SJCRH30 (cell line): ENCODE results near the gene PRKAR1A. TPM values are rescaled to one million over a fixed set of nuclear protein-coding genes. Genes with fewer than 3 reads are reported as not detected.

Source experiments
- DNase-seq, 2 experiments: peaks; one replicate each; pipeline ENCODE4 v3.0.0-alpha.2; 2015 to 2020
- H3K27ac ChIP-seq: fragments of 250-450 bp; sonication (Bioruptor Pico); 2 replicates; pipeline ENCODE4 v1.5.1; 2020; ENCODE audit warnings: mild to moderate bottlenecking, moderate library complexity
- H3K27me3 ChIP-seq: fragments of 250-450 bp; sonication (Bioruptor Pico); 2 replicates; pipeline ENCODE4 v1.5.1; 2020; ENCODE audit warnings: mild to moderate bottlenecking, moderate library complexity
- H3K36me3 ChIP-seq: fragments of 250-450 bp; sonication (Bioruptor Pico); 2 replicates; pipeline ENCODE4 v1.5.1; 2020; ENCODE audit warnings: mild to moderate bottlenecking, moderate library complexity
- H3K4me1 ChIP-seq: fragments of 250-450 bp; sonication (Bioruptor Pico); 2 replicates; pipeline ENCODE4 v1.5.1; 2020; ENCODE audit warnings: mild to moderate bottlenecking, moderate library complexity
- H3K4me3 ChIP-seq: fragments of 250-450 bp; sonication (Bioruptor Pico); 2 replicates; pipeline ENCODE4 v1.5.1; 2020; ENCODE audit warnings: mild to moderate bottlenecking, moderate library complexity
- H3K9me3 ChIP-seq: fragments of 250-450 bp; sonication (Bioruptor Pico); replicated peaks from 2 replicates; pipeline ENCODE4 v1.5.1; 2020; ENCODE audit warnings: mild to moderate bottlenecking, moderate library complexity
- total RNA-seq: library from RNA; depleted of rRNA; stranded (reverse); fragments of >200 nt; shearing (Covaris generic); gene quantifications from 2 replicates; pipeline ENCODE4 v1.2.3, GENCODE V29; 2014

Gene PRKAR1A
- total RNA-seq, 1 experiment from 2014 or later = 454 TPM

DNA sequence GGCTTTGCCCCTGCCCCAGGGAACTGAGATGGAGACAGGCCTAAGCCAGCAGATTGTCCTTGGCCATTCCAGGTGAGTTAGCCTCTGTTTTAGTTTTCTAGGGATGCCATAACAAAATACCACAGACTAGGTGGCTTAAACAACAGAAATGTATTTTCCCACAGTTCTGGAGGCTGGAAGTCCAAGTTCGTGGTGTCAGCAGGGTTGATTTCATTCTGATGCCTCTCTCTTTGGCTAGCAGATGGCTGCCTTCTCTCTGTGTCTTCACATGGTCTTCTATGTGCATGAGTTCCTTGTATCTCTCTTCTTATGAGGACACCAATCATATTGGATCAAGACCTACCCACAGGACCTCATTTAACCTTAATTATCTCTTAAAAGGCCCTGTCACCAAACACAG lies 76.1 kb downstream of the PRKAR1A start:
- no peaks in the 10 kb centered on the region for H3K36me3 ChIP-seq
- no peaks in the 10 kb centered on the region for H3K9me3 ChIP-seq
- H3K27ac ChIP-seq = no peak overlapping the region
- DNase-seq = no peak
- H3K27me3 ChIP-seq = no peaks in the 10 kb centered on the region
- H3K4me1 ChIP-seq = peaks cover 12% of the 10 kb centered on the region
- H3K4me3 ChIP-seq = no peak overlapping the region

GRCh38 chr17:68589086-68589485 lies 76.9 kb downstream of the PRKAR1A start:
- Histone ChIP-seq H3K9me3 (no peaks in the 10 kb centered on the region), H3K27ac (no peak overlapping the region), H3K27me3 (no peaks in the 10 kb centered on the region), H3K4me1 (peaks cover 17% of the 10 kb centered on the region), H3K4me3 (no peak overlapping the region), H3K36me3 (no peaks in the 10 kb centered on the region)
- no peak for DNase-seq

DNA sequence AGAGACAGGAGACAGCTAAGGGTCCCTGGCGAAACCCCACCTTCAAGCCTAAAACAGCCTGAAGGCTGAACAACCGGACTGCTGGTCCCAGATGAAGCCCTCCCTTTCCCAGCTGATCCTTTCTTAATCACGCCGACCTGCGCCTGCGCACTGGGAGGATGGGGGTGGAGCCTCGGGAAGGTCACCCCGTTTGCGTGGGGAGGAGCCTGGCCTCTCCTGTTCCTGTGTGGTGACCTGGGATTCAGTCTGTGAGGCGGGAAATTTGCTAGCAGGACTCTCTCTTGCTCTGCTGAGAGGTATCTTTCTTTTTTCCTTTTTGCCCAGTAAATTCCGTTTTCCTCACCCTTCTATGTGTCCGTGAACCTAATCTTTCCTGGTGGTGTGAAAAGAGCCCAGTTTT lies 79.4 kb downstream of the PRKAR1A start:
- H3K4me1 ChIP-seq = peaks cover 29% of the 10 kb centered on the region
- no peak for DNase-seq
- H3K9me3 ChIP-seq = no peaks in the 10 kb centered on the region
- H3K27ac ChIP-seq = no peak overlapping the region
- H3K4me3 ChIP-seq = no peak overlapping the region
- no peaks in the 10 kb centered on the region for H3K36me3 ChIP-seq
- no peaks in the 10 kb centered on the region for H3K27me3 ChIP-seq

DNA sequence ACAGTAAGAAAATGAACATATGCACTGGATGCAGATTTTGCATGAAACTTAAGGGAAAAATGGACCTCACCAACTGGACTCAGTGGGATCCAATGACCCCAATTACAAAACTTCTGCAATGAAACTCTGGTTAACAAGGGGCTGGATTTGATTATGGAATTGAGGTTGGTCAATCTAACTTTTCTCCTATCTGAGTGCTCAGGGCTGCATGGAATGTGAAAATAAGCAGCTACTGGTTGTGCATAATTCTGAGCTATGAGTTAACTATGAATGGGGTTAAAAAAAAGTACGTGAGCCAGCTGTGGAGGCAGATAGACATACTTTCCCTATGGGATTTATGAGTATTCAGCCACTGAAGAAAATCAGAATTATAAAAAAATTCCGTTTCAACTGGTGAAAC lies 79.8 kb downstream of the PRKAR1A start:
- no peaks in the 10 kb centered on the region for H3K9me3 ChIP-seq
- H3K36me3 ChIP-seq = no peaks in the 10 kb centered on the region
- no peak overlapping the region for H3K4me3 ChIP-seq
- H3K27ac ChIP-seq = no peak overlapping the region
- DNase-seq = no peak
- no peaks in the 10 kb centered on the region for H3K27me3 ChIP-seq
- H3K4me1 ChIP-seq = peaks cover 29% of the 10 kb centered on the region

DNA sequence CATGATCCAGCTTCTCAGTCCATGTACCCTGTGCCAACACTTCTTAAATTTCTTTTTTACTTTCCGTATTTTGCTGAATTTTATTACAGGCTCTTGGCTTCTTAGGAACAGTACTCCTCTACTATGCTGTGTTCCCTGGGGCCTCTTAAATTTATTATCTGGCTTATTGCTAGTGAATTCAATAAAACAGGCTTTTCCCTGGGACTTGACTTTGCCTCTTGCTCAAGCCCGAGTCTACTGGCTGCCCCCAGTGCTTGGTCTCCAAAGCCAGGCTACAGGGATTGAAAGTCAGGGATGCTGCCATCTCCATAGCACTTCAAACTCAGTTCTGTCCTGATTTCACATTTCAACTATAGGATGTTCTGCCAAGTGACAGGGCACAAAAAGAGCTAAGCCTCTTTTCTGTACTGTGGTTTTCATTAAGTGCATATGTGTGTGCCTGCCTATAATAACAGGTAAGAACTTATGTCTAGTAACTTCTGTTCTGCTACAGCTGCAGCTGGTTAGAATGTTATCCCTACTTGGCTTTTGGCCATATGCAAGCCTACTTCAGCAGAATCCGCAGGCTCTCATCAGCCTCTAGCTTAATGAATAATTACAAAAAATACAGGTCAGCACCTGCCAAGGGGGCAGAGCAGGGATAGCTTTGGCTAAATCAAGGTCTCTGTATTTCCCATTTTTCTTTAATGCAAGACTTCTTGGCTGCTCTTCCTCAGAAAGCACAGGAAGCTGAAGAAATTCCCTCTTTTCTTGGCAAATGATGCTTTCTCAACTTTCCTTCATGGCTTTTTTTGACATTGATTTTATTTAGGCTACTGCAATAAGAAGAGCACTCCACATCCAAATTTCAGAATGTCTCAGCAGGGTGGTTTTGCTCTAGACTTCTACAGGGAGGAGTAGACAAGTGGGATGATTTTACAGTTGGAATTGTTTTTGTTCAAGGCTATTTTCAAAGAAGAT lies 80.7 kb downstream of the PRKAR1A start:
- Histone ChIP-seq H3K4me3 (no peak overlapping the region), H3K4me1 (peaks cover 29% of the 10 kb centered on the region), H3K27ac (no peak overlapping the region), H3K27me3 (no peaks in the 10 kb centered on the region), H3K9me3 (no peaks in the 10 kb centered on the region), H3K36me3 (no peaks in the 10 kb centered on the region)
- peak; percentile 44 to 76 for DNase-seq

DNA sequence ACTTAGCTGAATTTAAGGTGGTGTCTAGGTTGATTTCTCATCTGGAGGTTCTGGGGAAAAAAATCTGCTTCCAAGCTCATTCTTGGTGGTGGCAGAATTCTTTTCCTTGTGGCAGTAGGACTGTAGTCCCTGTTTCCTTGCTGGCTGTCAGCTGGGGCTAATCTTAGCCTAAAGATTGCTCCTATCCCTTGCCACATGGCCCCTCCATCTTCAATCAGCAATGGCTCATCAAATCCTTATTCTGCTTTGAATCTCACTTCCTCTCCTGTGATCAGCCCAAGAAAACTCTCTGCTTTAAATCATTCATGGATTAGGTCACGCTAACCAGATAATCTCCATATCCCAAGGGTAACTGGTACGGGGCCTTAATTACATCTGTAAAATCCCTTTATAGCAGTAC lies 82.3 kb downstream of the PRKAR1A start:
- peaks cover 29% of the 10 kb centered on the region for H3K4me1 ChIP-seq
- no peaks in the 10 kb centered on the region for H3K9me3 ChIP-seq
- H3K4me3 ChIP-seq = no peak overlapping the region
- H3K36me3 ChIP-seq = no peaks in the 10 kb centered on the region
- no peaks in the 10 kb centered on the region for H3K27me3 ChIP-seq
- no peak overlapping the region for H3K27ac ChIP-seq
- no peak for DNase-seq

GRCh38 chr17:68595496-68595895 lies 83.3 kb downstream of the PRKAR1A start:
- Histone ChIP-seq H3K36me3 (no peaks in the 10 kb centered on the region), H3K9me3 (no peaks in the 10 kb centered on the region), H3K27me3 (no peaks in the 10 kb centered on the region), H3K27ac (no peak overlapping the region), H3K4me1 (peaks cover 29% of the 10 kb centered on the region), H3K4me3 (no peak overlapping the region)
- DNase-seq = no peak

GRCh38 chr17:68595986-68596385 lies 83.8 kb downstream of the PRKAR1A start:
- H3K27me3 ChIP-seq = no peaks in the 10 kb centered on the region
- H3K9me3 ChIP-seq = no peaks in the 10 kb centered on the region
- no peak for DNase-seq
- no peaks in the 10 kb centered on the region for H3K36me3 ChIP-seq
- H3K27ac ChIP-seq = no peak overlapping the region
- H3K4me3 ChIP-seq = no peak overlapping the region
- peaks cover 29% of the 10 kb centered on the region for H3K4me1 ChIP-seq

DNA sequence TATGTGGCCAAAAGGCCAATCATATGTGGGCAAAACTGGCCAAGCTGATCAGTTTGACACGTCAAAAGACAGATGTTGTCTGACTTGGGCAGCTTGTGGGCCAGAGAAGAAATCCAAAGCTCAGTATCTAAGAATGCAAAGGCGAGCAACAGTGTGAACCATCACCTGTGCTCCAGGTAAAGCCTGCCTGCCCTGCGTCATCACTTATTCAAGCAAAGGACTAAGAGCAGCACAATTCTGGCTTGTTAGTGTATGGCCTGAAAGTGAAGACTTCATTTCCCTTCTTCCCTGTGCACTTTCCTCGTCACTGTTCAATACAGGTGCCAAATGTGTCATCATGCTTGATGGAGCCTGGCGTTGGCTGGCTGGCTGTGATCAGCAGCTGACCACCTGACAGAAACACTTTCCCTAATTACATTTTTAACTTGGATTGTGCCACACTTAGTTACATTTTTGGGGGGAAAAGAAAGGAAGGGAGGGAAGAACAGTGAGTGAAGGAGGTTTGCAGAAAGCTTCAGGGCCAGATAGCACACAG lies 84.2 kb downstream of the PRKAR1A start:
- DNase-seq = no peak

DNA sequence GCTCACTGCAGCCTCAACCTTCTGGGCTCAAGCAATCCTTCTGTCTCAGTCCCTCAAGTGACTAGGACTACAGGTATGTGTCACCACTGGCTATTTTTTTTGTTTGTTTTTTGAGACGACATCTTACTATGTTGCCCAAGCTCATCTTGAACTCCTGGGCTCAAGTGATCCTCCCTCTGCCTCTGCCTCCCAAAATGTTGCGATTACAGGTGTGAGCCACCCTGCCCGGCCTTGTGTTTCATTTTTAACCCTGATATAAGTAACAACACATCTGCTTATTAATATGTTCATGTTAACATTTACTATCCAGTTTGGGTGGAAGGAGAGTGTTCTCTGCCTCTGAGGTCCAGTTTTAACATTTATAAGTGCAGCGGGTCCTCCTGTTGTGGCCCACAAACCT lies 85.8 kb downstream of the PRKAR1A start:
- no peak for DNase-seq
- Histone ChIP-seq H3K4me1 (peaks cover 20% of the 10 kb centered on the region), H3K36me3 (no peaks in the 10 kb centered on the region), H3K27me3 (no peaks in the 10 kb centered on the region), H3K9me3 (no peaks in the 10 kb centered on the region), H3K27ac (no peak overlapping the region), H3K4me3 (no peak overlapping the region)

More for the DNA sequence above, 84.2 kb downstream of the PRKAR1A start:
- H3K27ac ChIP-seq = no peak overlapping the region
- H3K36me3 ChIP-seq = no peaks in the 10 kb centered on the region
- H3K27me3 ChIP-seq = no peaks in the 10 kb centered on the region
- no peak overlapping the region for H3K4me3 ChIP-seq
- peaks cover 29% of the 10 kb centered on the region for H3K4me1 ChIP-seq
- no peaks in the 10 kb centered on the region for H3K9me3 ChIP-seq

DNA sequence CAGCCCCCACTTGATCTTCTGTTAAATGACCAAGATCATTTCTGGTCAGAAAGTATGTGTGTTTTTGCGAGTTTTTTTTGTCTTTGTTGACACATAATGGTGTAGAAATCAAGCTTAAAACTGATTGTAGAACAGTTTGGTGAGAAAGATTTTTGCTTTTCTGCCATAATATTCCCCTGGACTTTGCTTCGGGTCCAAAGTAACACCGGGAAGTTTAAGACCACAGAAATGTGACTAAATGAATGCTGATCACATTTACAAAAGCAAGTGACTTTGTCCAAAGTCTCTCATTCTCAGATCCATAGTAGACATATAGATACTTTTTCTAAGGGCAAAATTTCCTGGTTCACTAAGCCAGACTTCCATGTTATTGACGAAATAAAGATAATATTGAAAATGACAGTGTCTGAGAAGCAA lies 86.3 kb downstream of the PRKAR1A start:
- H3K27me3 ChIP-seq = no peaks in the 10 kb centered on the region
- no peak overlapping the region for H3K27ac ChIP-seq

GRCh38 chr17:68599091-68599490 lies 86.9 kb downstream of the PRKAR1A start:
- Histone ChIP-seq H3K4me3 (peak overlapping the region; percentile 59), H3K4me1 (peaks cover 11% of the 10 kb centered on the region; the same call in 1 of the 2 replicates), H3K27ac (no peak overlapping the region), H3K27me3 (no peaks in the 10 kb centered on the region), H3K9me3 (no peaks in the 10 kb centered on the region), H3K36me3 (no peaks in the 10 kb centered on the region)
- DNase-seq = no peak

More for the DNA sequence above, 86.3 kb downstream of the PRKAR1A start:
- Histone ChIP-seq H3K9me3 (no peaks in the 10 kb centered on the region), H3K36me3 (no peaks in the 10 kb centered on the region), H3K4me3 (no peak overlapping the region), H3K4me1 (peaks cover 15% of the 10 kb centered on the region)
- no peak for DNase-seq

DNA sequence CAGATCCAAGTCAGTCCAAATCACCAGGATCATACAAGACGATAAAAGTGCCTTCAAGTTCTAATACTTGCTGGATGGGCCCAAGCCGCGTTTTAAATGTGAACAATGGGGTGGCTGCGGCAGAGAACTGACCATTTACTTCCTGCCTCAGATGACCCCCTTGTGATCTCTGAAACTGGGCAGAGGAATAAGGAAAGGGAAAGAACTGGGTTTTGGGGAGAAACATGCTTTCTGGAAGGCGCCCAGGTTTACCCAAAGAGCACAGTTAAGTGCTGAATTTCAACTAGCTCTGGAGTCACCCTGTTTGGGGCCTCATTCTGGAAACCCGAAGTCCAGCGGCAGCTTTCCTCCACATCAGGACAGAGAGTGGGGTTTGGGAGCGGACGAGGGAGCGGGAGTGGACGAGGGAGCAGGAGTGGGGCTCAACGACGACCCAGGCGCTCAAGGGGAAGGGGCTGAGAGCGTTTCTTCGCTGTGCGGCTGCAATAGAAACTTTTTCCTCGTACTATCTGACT lies 87.4 kb downstream of the PRKAR1A start:
- Histone ChIP-seq H3K27ac (peak overlapping the region; percentile 12), H3K4me3 (peak overlapping the region; percentile 59), H3K4me1 (peaks cover 9% of the 10 kb centered on the region; the same call in 1 of the 2 replicates), H3K9me3 (no peaks in the 10 kb centered on the region), H3K27me3 (no peaks in the 10 kb centered on the region), H3K36me3 (no peaks in the 10 kb centered on the region)
- DNase-seq = no peak

DNA sequence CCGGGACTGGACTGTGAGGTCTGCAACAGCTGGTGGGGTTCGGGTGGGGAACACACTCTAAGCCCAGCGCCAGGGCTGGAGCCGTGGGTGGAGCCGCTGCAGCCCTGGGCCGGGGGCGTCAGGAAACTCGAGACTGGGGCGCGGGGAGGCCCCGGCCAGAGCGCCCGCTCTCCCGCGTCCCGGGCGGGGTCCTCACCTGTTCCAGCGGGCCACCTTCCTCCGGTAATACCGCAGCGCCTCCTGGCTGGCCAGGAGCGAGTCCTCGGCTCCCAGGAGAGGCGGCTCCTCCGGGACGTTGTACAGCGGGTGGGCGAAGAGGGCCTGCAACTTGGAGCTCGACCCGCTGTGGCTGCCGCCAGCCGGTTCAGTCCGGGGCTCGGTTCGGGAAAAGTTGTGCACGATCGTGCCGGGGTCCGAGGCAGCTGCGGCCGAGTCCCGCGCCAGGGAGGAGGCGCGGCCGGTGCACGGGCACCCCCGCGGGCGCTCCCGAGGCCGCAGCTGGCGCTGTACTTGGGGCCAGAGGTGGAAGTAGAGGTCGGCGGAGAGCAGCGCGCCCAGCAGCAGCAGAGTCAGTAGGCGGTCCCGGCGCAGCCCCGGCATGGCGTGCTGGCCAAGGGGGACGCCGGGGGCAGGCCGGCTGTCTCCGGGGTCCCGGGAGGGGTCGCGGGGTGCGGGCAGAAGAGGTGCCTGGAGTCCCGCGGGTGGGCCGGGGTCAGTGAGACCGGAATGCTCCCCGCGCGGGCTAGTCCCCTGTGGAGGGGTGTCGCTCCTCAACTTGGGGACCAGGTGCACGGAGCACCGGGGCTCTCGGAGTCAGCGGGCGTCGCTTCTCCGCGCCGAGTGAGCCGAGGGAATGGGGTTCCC lies 88.1 kb downstream of the PRKAR1A start:
- H3K4me1 ChIP-seq = 0 out of 2 replicates have a peak, but pooled peaks cover 3% of the 10 kb centered on the region
- no peaks in the 10 kb centered on the region for H3K27me3 ChIP-seq
- peak overlapping the region; percentile 59 for H3K4me3 ChIP-seq
- no peak for DNase-seq
- H3K36me3 ChIP-seq = no peaks in the 10 kb centered on the region
- peak overlapping the region; percentile 12 for H3K27ac ChIP-seq
- H3K9me3 ChIP-seq = no peaks in the 10 kb centered on the region
